Spleen (tissue), 13 donors: ENCODE data around the gene ANKS1B. TPM values are rescaled to one million over a fixed set of nuclear protein-coding genes. Genes with fewer than 3 reads are reported as not detected.
A peak's percentile ranks its signal among the peaks of the same experiment; 100 is the strongest.

ENCODE experiments used
- DNase-seq: peaks from one replicate; pipeline ENCODE4 v3.0.0-alpha.2; 2020
- H3K27ac ChIP-seq, 8 donors: fragments of 200-600 bp; sonication (generic) in 7 of 8; 1 replicate in 4 of 8; 2 replicates in 4 of 8; pipeline versions ENCODE4 v1.5.0 to v1.8.0; 2016 to 2021; ENCODE audit warnings: inconsistent platforms in 4 of 8, mild to moderate bottlenecking in 4 of 8, moderate library complexity in 1 of 8
- H3K27me3 ChIP-seq, 7 donors: fragments of 200-600 bp; sonication (generic) in 6 of 7; replicated peaks in 1 of 7; 1 replicate in 4 of 7; 2 replicates in 3 of 7; pipeline versions ENCODE4 v1.5.0 to v1.8.0; 2016 to 2021; ENCODE audit warnings: inconsistent platforms in 3 of 7, mild to moderate bottlenecking in 1 of 7
- H3K36me3 ChIP-seq, 6 donors: fragments of 200-600 bp; sonication (generic) in 5 of 6; 1 replicate in 4 of 6; 2 replicates in 2 of 6; pipeline versions ENCODE4 v1.5.0 to v1.8.0; 2016 to 2021; ENCODE audit warnings: inconsistent platforms in 2 of 6
- H3K4me1 ChIP-seq, 6 donors: fragments of 200-600 bp; sonication (generic) in 5 of 6; 1 replicate in 3 of 6; 2 replicates in 3 of 6; pipeline versions ENCODE4 v1.5.0 to v1.8.0; 2016 to 2021; ENCODE audit warnings: inconsistent platforms in 3 of 6
- H3K4me3 ChIP-seq, 8 donors: fragments of 200-600 bp; sonication (generic) in 7 of 8; 1 replicate in 4 of 8; 2 replicates in 4 of 8; pipeline versions ENCODE4 v1.5.0 to v1.8.0; 2016 to 2021; ENCODE audit warnings: inconsistent platforms in 4 of 8, mild to moderate bottlenecking in 4 of 8, moderate library complexity in 2 of 8
- H3K9me3 ChIP-seq, 8 donors: fragments of 200-600 bp; sonication (generic) in 7 of 8; 1 replicate in 4 of 8; 2 replicates in 4 of 8; pipeline versions ENCODE4 v1.5.0 to v1.8.0; 2016 to 2021; ENCODE audit warnings: inconsistent platforms in 4 of 8
- CTCF ChIP-seq, 11 experiments: fragments of 200-600 bp in 7 of 11; fragments of 450-650 bp in 4 of 11; sonication (generic) in 4 of 11; IDR thresholded peaks in 8 of 11; conservative IDR thresholded peaks in 3 of 11; 1 replicate in 7 of 11; 2 replicates in 4 of 11; pipeline versions ENCODE4 v1.4.0 to v1.8.0; 2016 to 2021; ENCODE audit warnings: antibody characterized with exemption in 11 of 11, inconsistent platforms in 4 of 11, mild to moderate bottlenecking in 1 of 11
- POLR2A ChIP-seq, 3 donors: fragments of 450-650 bp; IDR thresholded peaks; one replicate each; pipeline ENCODE4 v1.5.1; 2017; ENCODE audit warnings: antibody characterized with exemption in 3 of 3, mild to moderate bottlenecking in 1 of 3
- POLR2AphosphoS5 ChIP-seq, 3 donors: sonication (generic); formaldehyde crosslinking; IDR thresholded peaks; one replicate each; pipeline ENCODE4 v1.5.1; 2017; ENCODE audit warnings: antibody characterized with exemption in 3 of 3
- WGBS, 5 donors: extraction: QIAGEN DNeasy Blood & Tissue Kit in 3 of 5; methylation state at CpG; one replicate each; pipeline versions ENCODE4 v1.1.5 to v1.1.7; 2013 to 2018; 5-methylcytosine and 5-hydroxymethylcytosine counted together
- intact Hi-C: fragments of 100-400 bp; cut with DNase I; formaldehyde crosslinking; loops from one replicate; pipeline ENCODE4 v1.15.0; 2023; ENCODE audit warnings: low total_unique reads
- long read RNA-seq, 2 donors: transcript quantifications; one replicate each; lab custom pipeline, GENCODE V29; 2026
- polyA plus RNA-seq, 3 donors: library from polyadenylated mRNA; stranded (reverse); fragments of 200-250 nt; gene quantifications; one replicate each; pipeline ENCODE4 v1.2.1, GENCODE V29; 2013
- total RNA-seq, 7 donors: library from RNA; depleted of rRNA in 3 of 7; stranded (reverse); fragments of >200 nt in 3 of 7; fragmentation: NEBNext Ultra II Directional in 4 of 7; extraction: Animal tissue kit (Norgen Biotek cat#: 25700) in 4 of 7; gene quantifications; one replicate each; pipeline versions ENCODE4 v1.1.0 to v1.2.1, GENCODE V29; 2016 to 2021
- donor health status: healthy with polysubstance abuse.
- donor health status: DM: no; HTN: no; CAD: no; lungs with moderate emphysema.
- donor health status: DM: no; HTN: no; CAD: no.
- donor health status: Bipolar disorder and iron deficiency.
- donor health status: healthy.
- donor health status: DM: no; HTN: no; CAD: no.
- donor health status: DM: yes; HTN: yes; CAD: no.

Gene ANKS1B
- total RNA-seq (1 to 10 TPM; 1.5 to 8.0 (median 7.0) TPM), polyA plus RNA-seq (under 1 TPM; 0.21 to 0.43 (median 0.22) TPM)
- long read RNA-seq, donor 1: 0 reads
- long read RNA-seq, donor 2: 0 reads

- 0 to 1% (median 1%) methylated on average over 39 to 98 of the region's 98 CpGs for WGBS, 5 donors
- Histone ChIP-seq H3K27me3 (peaks cover 0 to 58% (median 17%) of the 10 kb centered on the region in 7 donors), H3K36me3 (no peaks in the 10 kb centered on the region), H3K27ac (peak within 1 kb of the TSS in 2 of 8 donors; percentile 13 to 40), H3K9me3 (no peaks in the 10 kb centered on the region), H3K4me3 (peak within 1 kb of the TSS; percentile 26 to 68 (median 39)), H3K4me1 (peaks cover 0 to 22% (median 11%) of the 10 kb centered on the region in 6 donors)
- DNase-seq: no peak
- TF ChIP-seq POLR2A (IDR thresholded peaks at IDR 0.05) (no peak), CTCF (IDR thresholded peaks at IDR 0.05 in 8 of 11, conservative IDR thresholded peaks at IDR 0.05 in 3 of 11) (no peak), POLR2AphosphoS5 (IDR thresholded peaks at IDR 0.05) (no peak)
- intact Hi-C loops: no loop called here
Observed at GRCh38 chr12:99984271-99985128, at the start of gene ANKS1B. Gene ANKS1B, minus strand, starts transcription at chr12:99984936. Its CDS starts 699 bp downstream, at chr12:99984237.

- no peak for DNase-seq
- Histone ChIP-seq H3K4me1 (no peaks in the 10 kb centered on the region), H3K27me3 (no peaks in the 10 kb centered on the region), H3K27ac (no peak overlapping the region), H3K9me3 (no peaks in the 10 kb centered on the region), H3K4me3 (no peak overlapping the region), H3K36me3 (peaks cover 0 to 41% (median 2%) of the 10 kb centered on the region in 6 donors)
- TF ChIP-seq CTCF (IDR thresholded peaks at IDR 0.05 in 8 of 11, conservative IDR thresholded peaks at IDR 0.05 in 3 of 11): no peak
- TF ChIP-seq POLR2A (IDR thresholded peaks at IDR 0.05): no peak
- no peak for TF ChIP-seq POLR2AphosphoS5 (IDR thresholded peaks at IDR 0.05)
- WGBS, 5 donors: 96 to 99% (median 98%) methylated on average over 2 of the region's 2 CpGs
- intact Hi-C loops: no loop called here
Observed at GRCh38 chr12:100031836-100032235, 47.1 kb upstream of the ANKS1B start.

- DNase-seq: no peak
- peaks cover 0 to 1% (median 0%) of the 10 kb centered on the region in 8 donors for H3K9me3 ChIP-seq
- H3K27me3 ChIP-seq: no peaks in the 10 kb centered on the region
- no peak overlapping the region for H3K4me3 ChIP-seq
- TF ChIP-seq CTCF (IDR thresholded peaks at IDR 0.05 in 8 of 11, conservative IDR thresholded peaks at IDR 0.05 in 3 of 11): no peak
- no peak for TF ChIP-seq POLR2A (IDR thresholded peaks at IDR 0.05)
- TF ChIP-seq POLR2AphosphoS5 (IDR thresholded peaks at IDR 0.05): no peak
- WGBS, 5 donors: 75 to 85% (median 83%) methylated on average over 3 of the region's 3 CpGs
- intact Hi-C loops: no loop called here
- no peaks in the 10 kb centered on the region for H3K4me1 ChIP-seq
- peaks cover 0 to 7% (median 0%) of the 10 kb centered on the region in 6 donors for H3K36me3 ChIP-seq
- H3K27ac ChIP-seq: no peak overlapping the region
Observed at GRCh38 chr12:100027671-100028070, 42.9 kb upstream of the ANKS1B start.

GRCh38 chr12:100026241-100026640, 41.5 kb upstream of the ANKS1B start:
- no peaks in the 10 kb centered on the region for H3K27me3 ChIP-seq
- intact Hi-C loops: no loop called here
- H3K4me1 ChIP-seq: no peaks in the 10 kb centered on the region
- no peak overlapping the region for H3K27ac ChIP-seq
- TF ChIP-seq CTCF (IDR thresholded peaks at IDR 0.05 in 8 of 11, conservative IDR thresholded peaks at IDR 0.05 in 3 of 11) (no peak), POLR2A (IDR thresholded peaks at IDR 0.05) (no peak), POLR2AphosphoS5 (IDR thresholded peaks at IDR 0.05) (no peak)
- no peak overlapping the region for H3K4me3 ChIP-seq
- DNase-seq: no peak
- H3K9me3 ChIP-seq: peaks cover 0 to 13% (median 0%) of the 10 kb centered on the region in 8 donors
- peaks cover 0 to 4% (median 0%) of the 10 kb centered on the region in 6 donors for H3K36me3 ChIP-seq
- WGBS, 5 donors: 79 to 97% (median 95%) methylated on average over 1 of the region's 1 CpG
